HG03103 (cell line): ENCODE data around the gene SIGLEC14.
"Not testable (repeated sequence)": the region's sequence is repeated elsewhere in the genome, so short reads cannot be mapped to it uniquely, and the experiment has no call there.

ENCODE experiments used
- ATAC-seq: cut with Tn5 transposase; IDR thresholded peaks from one replicate; pipeline ENCODE4 v1.9.1; 2021; ENCODE audit warnings: low read depth; ENCODE audit not compliant: unreplicated experiment

The SIGLEC14 gene

GRCh38 chr19:51646730-51647129, at the start of gene SIGLEC14:
TSS of gene SIGLEC14 (minus strand) at chr19:51646825. CDS start at chr19:51646759, 66 bp downstream.
- not testable (repeated sequence) for ATAC-seq

GRCh38 chr19:51695702-51696315, 49.2 kb upstream of the SIGLEC14 start:
- ATAC-seq: no peak

GRCh38 chr19:51695088-51695487, 48.5 kb upstream of the SIGLEC14 start:
- ATAC-seq: no peak

GRCh38 chr19:51694318-51695085, 47.9 kb upstream of the SIGLEC14 start:
- ATAC-seq: no peak

- no peak for ATAC-seq
Measured at GRCh38 chr19:51693819-51694218, 47.2 kb upstream of the SIGLEC14 start.

GRCh38 chr19:51693260-51693659, 46.6 kb upstream of the SIGLEC14 start, which contains the start of gene SPACA6:
TSS of gene SPACA6 (plus strand) at chr19:51693330. CDS start at chr19:51693527, 197 bp downstream.
- ATAC-seq: no peak

- ATAC-seq: no peak
Measured at GRCh38 chr19:51692468-51692867, 45.8 kb upstream of the SIGLEC14 start.

- ATAC-seq: no peak
Measured at GRCh38 chr19:51691584-51692428, 45.2 kb upstream of the SIGLEC14 start.

- ATAC-seq: no peak
Measured at GRCh38 chr19:51691074-51691583, 44.5 kb upstream of the SIGLEC14 start.

GRCh38 chr19:51690454-51691073, 43.9 kb upstream of the SIGLEC14 start:
- no peak for ATAC-seq

GRCh38 chr19:51689751-51690453, 43.3 kb upstream of the SIGLEC14 start:
- no peak for ATAC-seq

- ATAC-seq: no peak
Measured at GRCh38 chr19:51688671-51689571, 42.3 kb upstream of the SIGLEC14 start.

GRCh38 chr19:51687791-51688670, 41.4 kb upstream of the SIGLEC14 start:
- no peak for ATAC-seq

- no peak for ATAC-seq
Measured at GRCh38 chr19:51686171-51686570, 39.5 kb upstream of the SIGLEC14 start.

GRCh38 chr19:51681286-51681941, 34.8 kb upstream of the SIGLEC14 start:
- ATAC-seq: no peak

GRCh38 chr19:51680474-51680873, 33.8 kb upstream of the SIGLEC14 start:
- ATAC-seq: no peak

- no peak for ATAC-seq
Measured at GRCh38 chr19:51676566-51677083, 30.0 kb upstream of the SIGLEC14 start.
